Body of pancreas (tissue), 4 donors: ENCODE measurements around the gene LPP. TPM values are rescaled to one million over a fixed set of nuclear protein-coding genes. Genes with fewer than 3 reads are reported as not detected.

Experiments
- ATAC-seq: fragments of 150-250 bp; one replicate; pipeline ENCODE4 v1.9.1; 2016
- DNase-seq, 4 donors: peaks; one replicate each; pipeline ENCODE4 v3.0.0-alpha.2; 2019
- H3K27ac ChIP-seq, 4 donors: fragments of 200-600 bp; sonication (generic); 1 replicate in 3 of 4; 2 replicates in 1 of 4; pipeline versions ENCODE4 v1.5.1 to v1.6.1; 2016 to 2019; ENCODE audit warnings: mild to moderate bottlenecking in 1 of 4, mixed read lengths in 1 of 4, moderate library complexity in 1 of 4
- H3K27me3 ChIP-seq, 2 donors: fragments of 200-600 bp; sonication (generic); one replicate each; pipeline ENCODE4 v1.6.0; 2016; ENCODE audit warnings: mild to moderate bottlenecking in 1 of 2
- H3K36me3 ChIP-seq, 2 donors: fragments of 200-600 bp; sonication (generic); replicated peaks in 1 of 2; 2 replicates each; pipeline ENCODE4 v1.5.1; 2016; ENCODE audit warnings: low read depth in 2 of 2; ENCODE audit not compliant: insufficient read depth in 1 of 2
- H3K4me1 ChIP-seq: fragments of 200-600 bp; sonication (generic); one replicate; pipeline ENCODE4 v1.6.0; 2016
- H3K4me3 ChIP-seq, 2 donors: fragments of 200-600 bp; sonication (generic); 1 replicate in 1 of 2; 2 replicates in 1 of 2; pipeline ENCODE4 v1.5.1; 2016 to 2019
- H3K9me3 ChIP-seq, 3 donors: fragments of 200-600 bp; sonication (generic); 1 replicate in 2 of 3; 2 replicates in 1 of 3; pipeline ENCODE4 v1.5.1; 2016
- CTCF ChIP-seq, 7 experiments: fragments of 450-650 bp in 4 of 7; fragments of 200-600 bp in 3 of 7; sonication (generic) in 3 of 7; IDR thresholded peaks; one replicate each; pipeline ENCODE4 v1.5.1; 2016 to 2019; ENCODE audit warnings: antibody characterized with exemption in 7 of 7
- POLR2A ChIP-seq, 3 donors: fragments of 450-650 bp; IDR thresholded peaks; one replicate each; pipeline ENCODE4 v1.6.1; 2016; ENCODE audit warnings: antibody characterized with exemption in 3 of 3, mild to moderate bottlenecking in 2 of 3
- WGBS, 2 donors: methylation state at CpG; one replicate each; pipeline ENCODE4 v1.1.5; 2017; 5-methylcytosine and 5-hydroxymethylcytosine counted together
- intact Hi-C: fragments of 100-400 bp; cut with DNase I; formaldehyde crosslinking; loops from one replicate; pipeline ENCODE4 v1.15.1; 2023
- total RNA-seq, 2 donors: library from RNA; depleted of rRNA; stranded (reverse); fragments of >200 nt; gene quantifications; one replicate each; pipeline ENCODE4 v1.1.0, GENCODE V29; 2016

Gene LPP
- total RNA-seq, 2 donors from 2014 or later, result 60.6 to 65.1 TPM

GRCh38 chr3:188156056-188156455 lies 2.1 kb downstream of the LPP start:
- no peak overlapping the region for H3K4me3 ChIP-seq
- TF ChIP-seq CTCF (IDR thresholded peaks at IDR 0.05), result no peak
- TF ChIP-seq POLR2A (IDR thresholded peaks at IDR 0.05), result no peak
- no peak for DNase-seq
- intact Hi-C loops, result no loop called here
- no peaks in the 10 kb centered on the region for H3K36me3 ChIP-seq
- 85 to 90% methylated on average over 2 of the region's 2 CpGs for WGBS, 2 donors
- H3K4me1 ChIP-seq, result peaks cover 75% of the 10 kb centered on the region
- ATAC-seq, result no peak
- H3K27ac ChIP-seq, result peak overlapping the region in 1 of 4 donors; percentile 96
- H3K9me3 ChIP-seq, result no peaks in the 10 kb centered on the region
- H3K27me3 ChIP-seq, result no peaks in the 10 kb centered on the region

GRCh38 chr3:188157407-188157806 lies 3.5 kb downstream of the LPP start:
- 83 to 87% methylated on average over 6 of the region's 6 CpGs for WGBS, 2 donors

GRCh38 chr3:188157971-188158370 lies 4.0 kb downstream of the LPP start:
- H3K36me3 ChIP-seq, result no peaks in the 10 kb centered on the region
- no peak for TF ChIP-seq CTCF (IDR thresholded peaks at IDR 0.05)
- no peak for TF ChIP-seq POLR2A (IDR thresholded peaks at IDR 0.05)
- no peak overlapping the region for H3K4me3 ChIP-seq
- no peaks in the 10 kb centered on the region for H3K27me3 ChIP-seq
- DNase-seq (peak in 2 of 4 donors; percentile 16 to 38), ATAC-seq (no peak)
- intact Hi-C loops, result no loop called here
- H3K4me1 ChIP-seq, result peaks cover 69% of the 10 kb centered on the region
- H3K9me3 ChIP-seq, result no peaks in the 10 kb centered on the region
- H3K27ac ChIP-seq, result peak overlapping the region in 3 of 4 donors; percentile 6 to 43 (median 26)
- 28 to 29% methylated on average over 5 of the region's 5 CpGs for WGBS, 2 donors

More at GRCh38 chr3:188157407-188157806, 3.5 kb downstream of the LPP start:
- no peak for TF ChIP-seq CTCF (IDR thresholded peaks at IDR 0.05)
- TF ChIP-seq POLR2A (IDR thresholded peaks at IDR 0.05), result no peak
- H3K9me3 ChIP-seq, result no peaks in the 10 kb centered on the region
- H3K27me3 ChIP-seq, result no peaks in the 10 kb centered on the region
- H3K36me3 ChIP-seq, result no peaks in the 10 kb centered on the region
- H3K4me3 ChIP-seq, result no peak overlapping the region
- ATAC-seq (no peak), DNase-seq (no peak)
- peak overlapping the region in 3 of 4 donors; percentile 6 to 43 (median 14) for H3K27ac ChIP-seq
- peaks cover 71% of the 10 kb centered on the region for H3K4me1 ChIP-seq
- intact Hi-C loops, result no loop called here

- no peaks in the 10 kb centered on the region for H3K27me3 ChIP-seq
- intact Hi-C loops, result no loop called here
- peak overlapping the region; percentile 17 to 55 (median 26) for H3K27ac ChIP-seq
- no peaks in the 10 kb centered on the region for H3K36me3 ChIP-seq
- 79 to 81% methylated on average over 9 of the region's 9 CpGs for WGBS, 2 donors
- DNase-seq, result no peak
- H3K4me1 ChIP-seq, result peaks cover 74% of the 10 kb centered on the region
- H3K4me3 ChIP-seq, result no peak overlapping the region
- TF ChIP-seq POLR2A (IDR thresholded peaks at IDR 0.05), result no peak
- TF ChIP-seq CTCF (IDR thresholded peaks at IDR 0.05), result no peak
- H3K9me3 ChIP-seq, result no peaks in the 10 kb centered on the region
- no peak for ATAC-seq
Observed at GRCh38 chr3:188158731-188159310, 4.9 kb downstream of the LPP start.

- Histone ChIP-seq H3K27me3 (no peaks in the 10 kb centered on the region), H3K36me3 (no peaks in the 10 kb centered on the region), H3K9me3 (no peaks in the 10 kb centered on the region), H3K4me1 (peaks cover 77% of the 10 kb centered on the region), H3K27ac (no peak overlapping the region), H3K4me3 (no peak overlapping the region)
- ATAC-seq (no peak), DNase-seq (no peak)
- intact Hi-C loops, result no loop called here
- no peak for TF ChIP-seq CTCF (IDR thresholded peaks at IDR 0.05)
- no peak for TF ChIP-seq POLR2A (IDR thresholded peaks at IDR 0.05)
Observed at GRCh38 chr3:188160751-188161150, 6.8 kb downstream of the LPP start.
